ENCODE results near the gene WDR27.
A peak's percentile ranks its signal among the peaks of the same experiment; 100 is the strongest.
"Not testable (repeated sequence)": the region's sequence is repeated elsewhere in the genome, so short reads cannot be mapped to it uniquely, and the experiment has no call there.

The WDR27 gene

DNA sequence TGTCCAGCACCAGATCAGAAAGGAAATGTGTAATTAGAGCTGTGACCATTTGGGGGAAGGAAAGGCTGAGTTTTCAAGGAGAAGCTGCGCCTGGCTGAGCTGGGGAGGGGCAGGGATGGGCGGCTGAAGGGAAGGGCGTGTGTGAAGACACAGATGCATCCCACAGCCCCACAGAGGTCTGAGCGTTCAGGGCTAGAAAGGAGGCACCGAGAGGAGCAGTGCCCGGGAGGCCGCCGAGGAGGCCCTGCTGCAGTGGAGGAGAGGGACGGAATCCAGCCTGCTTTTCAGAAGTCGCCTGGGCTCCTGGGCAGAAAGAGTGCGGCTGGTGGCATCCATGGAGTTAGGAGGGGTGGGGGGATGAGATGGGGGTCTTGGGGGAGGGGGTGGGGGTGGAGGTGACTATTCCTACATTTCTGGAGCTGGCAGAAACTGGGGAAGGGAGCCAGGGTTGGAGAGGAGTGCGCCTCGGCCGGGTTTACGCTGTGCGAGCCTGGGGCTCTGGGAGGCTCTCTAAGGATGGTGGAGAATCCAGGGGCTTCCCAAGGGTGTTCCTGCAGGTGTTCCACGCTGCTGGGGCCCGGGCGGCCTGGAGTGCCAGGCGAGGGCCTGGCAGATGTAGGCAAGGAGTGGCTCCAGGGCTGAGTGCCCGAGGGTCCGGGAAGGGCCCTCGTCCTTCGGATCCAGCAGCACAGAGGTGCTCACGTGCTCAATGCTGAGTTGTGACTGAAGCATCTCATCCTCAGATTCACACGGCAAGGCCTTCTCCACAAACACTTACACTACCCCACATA is 41.8 kb downstream of the WDR27 start:
- no peak for DNase-seq

DNA sequence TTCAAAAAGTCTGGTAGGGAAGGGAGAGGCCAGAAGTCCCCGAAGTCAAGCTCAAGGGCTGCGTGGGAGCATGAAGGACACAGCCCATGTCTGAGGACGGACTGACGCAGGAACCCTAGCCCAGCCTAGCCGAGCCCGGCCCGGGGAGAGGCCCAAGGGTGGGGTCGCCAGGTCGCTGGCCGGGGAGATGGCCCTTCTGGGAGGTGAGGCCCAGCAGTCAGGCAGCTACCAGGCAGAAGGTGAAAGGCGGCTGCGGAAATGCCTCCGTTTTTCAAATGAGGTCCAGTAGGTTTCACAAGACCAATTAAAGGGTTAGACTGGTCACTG is 44.6 kb downstream of the WDR27 start:
- no peak for DNase-seq

DNA sequence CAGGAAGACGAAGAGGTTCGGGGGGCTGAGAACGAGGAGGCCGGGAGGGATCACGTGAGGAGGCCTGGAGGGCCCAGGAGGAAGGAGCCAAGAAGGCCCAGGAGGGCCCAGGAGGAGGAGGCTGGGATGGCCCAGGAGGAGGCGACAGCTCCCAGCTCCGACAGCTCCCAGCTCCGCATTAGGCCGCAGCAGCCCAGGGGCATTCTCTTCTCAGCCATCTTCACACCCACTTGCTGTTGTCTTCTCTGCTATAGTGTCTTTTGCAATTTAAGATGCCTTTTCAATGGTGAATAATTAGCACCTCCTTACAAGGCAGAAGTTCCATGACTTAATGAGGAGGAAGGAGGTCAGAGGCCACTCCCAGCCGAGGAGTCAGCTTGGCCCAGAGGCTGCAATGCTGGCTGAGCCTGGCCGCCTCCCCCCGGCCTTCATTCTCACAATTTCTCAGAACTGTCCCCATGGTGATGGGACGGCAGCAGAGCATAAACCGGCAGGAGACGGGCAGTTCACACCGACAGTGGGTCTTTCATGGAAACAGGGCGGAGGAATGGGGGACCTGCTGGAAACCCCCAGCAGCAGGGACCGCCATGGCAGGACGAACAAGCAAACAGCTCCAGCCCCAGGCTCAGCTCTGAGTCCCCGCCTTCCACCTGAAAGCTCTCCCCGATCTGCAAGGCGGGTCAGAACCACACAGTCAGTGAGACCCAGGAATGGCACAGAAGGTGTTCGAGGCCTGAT is 45.1 kb downstream of the WDR27 start:
- DNase-seq, result no peak

DNA sequence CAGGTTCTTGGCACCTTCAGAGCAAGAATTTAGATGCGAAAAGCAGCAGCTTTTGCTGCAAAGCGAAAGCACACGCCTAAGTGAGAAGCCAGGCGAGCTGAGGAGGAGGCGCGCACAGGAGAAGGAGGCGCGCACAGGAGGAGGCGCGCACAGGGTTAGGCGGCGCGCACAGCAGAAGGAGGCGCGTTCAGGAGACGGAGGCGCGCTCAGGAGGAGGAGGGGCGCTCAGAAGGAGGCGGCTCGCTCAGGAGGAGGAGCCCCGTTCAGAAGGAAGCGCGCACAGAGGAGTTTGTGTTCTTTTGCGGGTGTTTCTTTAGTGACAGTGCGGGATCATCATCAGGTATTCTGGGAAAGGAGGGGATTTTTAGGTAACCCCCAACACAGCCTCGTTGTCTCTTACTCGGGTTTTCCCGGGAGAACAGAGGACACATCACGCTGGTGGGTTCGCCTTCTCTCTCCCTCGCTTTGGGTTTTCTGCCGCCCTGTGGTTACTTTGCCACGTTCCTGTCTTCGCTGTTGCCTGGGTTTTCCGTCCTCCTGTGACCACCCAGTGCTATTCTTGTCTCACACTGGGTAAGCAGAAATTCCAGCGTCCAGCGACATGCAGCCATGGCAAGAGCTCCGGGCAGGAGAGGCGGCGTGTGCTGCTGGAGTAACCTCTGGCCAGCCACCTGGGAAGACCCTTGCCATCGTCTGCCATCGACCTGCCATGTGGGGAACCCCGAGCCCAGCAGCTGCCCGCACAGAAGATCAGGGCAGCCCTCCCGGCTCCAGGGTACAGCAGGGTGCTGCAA is 47.0 kb downstream of the WDR27 start:
- DNase-seq, result peak; percentile 71

DNA sequence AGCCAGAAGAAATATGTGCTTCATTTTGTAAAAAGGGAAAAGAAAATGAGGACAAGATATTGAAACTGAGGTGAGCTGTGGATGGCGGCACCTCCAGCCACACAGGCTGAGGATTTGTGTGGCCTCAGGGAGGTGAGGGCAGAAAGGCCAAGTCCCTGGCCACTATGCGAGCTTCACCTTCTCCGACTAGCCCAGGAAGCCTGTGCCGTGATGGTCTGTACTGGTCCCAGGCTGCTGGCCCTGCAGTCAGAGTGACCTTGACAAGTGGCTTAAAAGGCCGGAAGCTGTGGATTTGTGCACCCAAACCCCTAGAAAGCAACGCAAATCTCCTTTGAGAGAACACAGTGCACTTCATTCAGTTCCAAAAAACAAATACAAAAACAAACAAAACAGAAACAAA is 48.1 kb downstream of the WDR27 start:
- DNase-seq, result no peak

DNA sequence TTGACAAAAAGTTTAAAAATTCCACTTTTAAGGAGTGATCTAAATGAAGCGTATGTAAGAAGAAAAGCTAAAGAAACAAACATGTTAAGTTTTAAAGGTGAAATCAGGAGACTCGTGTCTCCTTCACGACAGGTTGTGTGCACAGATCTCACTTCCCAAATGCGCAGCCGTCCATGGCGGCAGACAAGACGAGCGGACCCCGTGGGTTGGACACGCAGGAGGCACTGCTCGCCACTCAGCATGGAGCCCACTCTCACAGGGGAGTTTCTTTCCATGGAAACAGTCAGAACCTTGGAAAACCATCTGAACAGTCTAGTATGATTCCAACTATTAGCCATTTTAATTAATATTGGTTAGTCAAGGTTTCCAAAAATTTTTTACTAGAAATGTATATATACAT is 48.9 kb downstream of the WDR27 start:
- DNase-seq, result no peak

DNA sequence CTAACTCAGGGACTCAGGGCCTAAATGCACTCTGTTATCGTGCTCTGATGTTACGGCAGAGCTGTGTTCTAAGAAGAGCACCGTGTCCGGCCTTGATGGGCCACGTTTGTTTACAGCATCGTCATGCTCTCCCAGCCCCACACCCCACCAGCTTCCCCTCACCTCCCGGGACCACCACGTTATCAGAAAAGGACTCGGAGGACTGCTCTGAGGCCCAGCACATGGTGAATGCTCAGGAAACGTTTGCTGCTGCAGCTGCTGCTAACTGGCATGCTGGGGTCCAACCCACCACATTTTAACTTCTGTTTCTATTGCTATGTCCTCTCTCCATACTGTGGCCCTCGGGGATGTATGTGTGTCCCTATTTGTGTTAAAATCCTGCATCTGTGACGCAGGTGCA is 50.3 kb downstream of the WDR27 start:
- DNase-seq, result no peak

DNA sequence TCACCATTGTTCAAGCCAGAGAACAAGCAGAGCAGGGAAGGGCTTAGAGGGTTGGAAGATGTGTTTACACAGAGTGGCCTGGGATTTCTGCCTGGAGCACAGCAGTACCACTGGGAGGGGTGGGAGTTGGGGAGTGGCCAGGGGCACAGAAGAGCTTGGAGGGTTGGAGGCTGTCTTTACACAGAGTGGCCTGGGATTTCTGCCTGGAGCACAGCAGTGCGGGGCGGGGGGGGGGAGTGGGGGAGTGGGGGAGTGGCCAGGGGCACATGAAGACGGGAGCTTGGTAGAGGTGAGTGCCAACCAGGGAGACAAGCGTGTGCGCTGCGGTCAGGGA is 50.9 kb downstream of the WDR27 start:
- no peak for DNase-seq

DNA sequence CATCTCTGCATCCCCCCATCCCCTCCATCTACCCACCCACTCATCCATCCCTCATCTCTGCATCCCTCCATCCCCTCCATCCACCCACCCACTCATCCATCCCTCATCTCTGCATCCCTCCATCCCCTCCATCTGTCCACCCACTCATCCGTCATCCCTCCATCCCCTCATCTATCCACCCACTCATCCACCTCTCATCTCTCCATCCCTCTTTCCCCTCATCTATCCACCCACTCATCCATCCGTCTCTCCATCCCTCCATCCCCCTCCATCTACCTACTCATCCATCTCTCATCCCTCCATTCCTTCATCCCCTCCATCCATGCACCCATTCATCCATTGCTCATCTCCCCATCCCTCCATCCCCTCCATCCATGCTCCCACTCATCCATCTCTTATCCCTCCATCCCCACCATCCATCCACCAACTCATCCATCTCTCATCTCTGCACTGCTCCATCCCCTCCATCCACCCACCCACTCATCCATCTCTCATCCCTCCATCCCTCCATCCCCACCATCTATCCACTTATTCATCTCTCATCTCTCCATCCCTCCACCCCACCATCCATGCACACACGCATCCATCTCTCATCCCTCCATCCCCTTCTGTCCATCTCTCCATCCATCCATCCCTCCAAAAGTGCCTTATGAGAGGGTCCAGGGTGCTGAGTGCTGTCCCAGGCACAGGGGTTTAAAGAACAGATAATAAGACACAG is 51.4 kb downstream of the WDR27 start:
- DNase-seq, result no peak

DNA sequence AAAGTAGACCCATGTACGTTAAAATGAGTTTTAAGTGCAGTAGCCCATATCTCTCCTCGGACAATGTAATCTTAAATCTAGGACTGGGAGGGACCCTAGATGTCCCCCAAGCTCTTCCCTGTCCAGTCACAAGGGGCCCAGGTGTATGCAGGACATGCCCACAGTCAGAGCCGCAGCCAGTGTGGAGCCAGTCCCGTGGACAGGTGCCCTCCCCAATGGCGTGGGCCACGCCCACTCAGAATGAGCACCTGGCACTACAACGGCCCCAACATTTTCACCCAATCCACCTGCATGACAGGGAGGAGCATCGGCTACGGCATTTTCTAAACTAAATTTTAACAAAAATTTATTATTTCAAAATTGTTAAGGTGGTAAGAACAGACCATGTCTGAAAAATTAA is 53.2 kb downstream of the WDR27 start:
- DNase-seq, result no peak

DNA sequence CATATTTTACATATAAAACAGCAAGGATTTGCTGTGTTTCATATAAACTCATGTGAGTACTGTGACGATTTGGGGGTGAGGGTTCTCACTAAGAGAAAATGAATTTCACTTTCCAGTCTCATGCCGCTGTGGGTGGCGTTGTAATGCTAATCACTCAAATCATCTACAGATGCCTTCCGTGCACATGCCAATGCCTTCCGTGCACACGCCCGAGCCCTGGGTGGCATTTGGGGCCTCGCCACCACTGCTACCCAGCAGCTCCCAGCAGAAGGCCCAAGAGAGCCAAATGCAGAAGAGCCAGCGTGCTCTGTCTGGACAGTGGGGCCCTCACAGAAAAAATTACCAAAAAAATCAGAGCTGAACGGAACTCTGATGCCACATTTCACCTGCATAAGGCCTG is 53.7 kb downstream of the WDR27 start:
- DNase-seq, result no peak

DNA sequence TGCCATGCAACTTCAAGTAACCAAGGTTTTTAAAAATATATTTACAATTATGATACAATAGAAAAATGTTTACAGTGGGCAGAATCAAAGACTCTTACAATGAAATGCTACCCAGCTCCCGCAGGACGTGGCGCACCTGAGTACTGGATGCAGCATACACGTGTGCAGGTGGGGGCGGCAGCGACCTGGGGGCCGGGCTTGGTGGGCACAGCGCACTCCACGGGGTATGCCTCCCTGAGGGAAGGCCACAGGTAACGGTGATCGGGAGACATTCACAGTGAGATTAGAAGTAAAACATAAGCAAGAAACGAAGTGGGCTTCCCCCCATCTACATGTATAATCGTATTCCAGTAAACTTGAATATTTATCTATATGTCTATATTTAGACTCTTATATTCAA is 54.2 kb downstream of the WDR27 start:
- no peak for DNase-seq

DNA sequence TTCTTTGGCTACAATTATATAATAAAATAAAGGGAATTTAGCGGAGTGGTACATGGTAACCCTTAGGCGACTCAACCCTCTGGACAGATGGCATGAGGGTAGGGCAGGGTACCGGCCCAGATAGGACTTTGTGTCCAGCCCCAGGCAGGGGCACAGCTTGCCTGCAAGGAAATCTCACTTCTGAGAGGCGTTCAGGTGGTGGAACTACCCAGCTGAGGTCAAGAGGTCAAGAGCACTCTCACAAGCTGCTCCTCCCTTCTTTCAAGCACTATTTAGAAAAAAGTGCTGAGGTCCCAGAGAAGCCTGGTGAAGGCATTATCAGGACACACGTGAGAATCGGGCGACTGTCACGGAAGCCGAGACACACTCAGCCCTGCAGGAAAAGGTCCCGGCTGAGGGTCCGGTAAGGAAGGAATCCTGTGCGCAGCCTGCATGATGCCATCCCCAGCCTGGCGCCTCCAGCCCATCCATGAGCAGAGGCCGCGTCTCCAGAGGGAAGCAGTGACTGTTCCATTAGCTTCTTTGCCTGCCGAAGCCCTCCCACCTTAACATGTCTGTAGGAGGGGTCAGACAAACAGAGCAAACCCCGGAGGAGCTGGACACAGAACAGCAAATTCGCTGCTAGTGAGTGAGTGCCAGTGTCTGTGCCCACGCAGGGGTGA is 54.8 kb downstream of the WDR27 start:
- no peak for DNase-seq

DNA sequence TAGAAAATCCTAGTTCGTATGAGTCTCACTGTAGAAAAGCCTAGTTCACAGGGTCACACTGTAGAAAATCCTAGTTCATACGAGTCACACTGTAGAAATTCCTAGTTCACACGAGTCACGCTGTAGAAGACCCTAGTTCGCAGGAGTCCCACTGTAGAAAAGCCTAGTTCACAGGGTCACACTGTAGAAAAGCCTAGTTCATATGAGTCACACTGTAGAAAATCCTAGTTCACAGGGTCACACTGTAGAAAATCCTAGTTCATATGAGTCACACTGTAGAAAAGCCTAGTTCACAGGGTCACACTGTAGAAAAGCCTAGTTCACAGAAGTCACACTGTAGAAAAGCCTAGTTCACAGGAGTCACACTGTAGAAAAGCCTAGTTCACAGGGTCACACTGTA is 56.4 kb downstream of the WDR27 start:
- not testable (repeated sequence) for DNase-seq

DNA sequence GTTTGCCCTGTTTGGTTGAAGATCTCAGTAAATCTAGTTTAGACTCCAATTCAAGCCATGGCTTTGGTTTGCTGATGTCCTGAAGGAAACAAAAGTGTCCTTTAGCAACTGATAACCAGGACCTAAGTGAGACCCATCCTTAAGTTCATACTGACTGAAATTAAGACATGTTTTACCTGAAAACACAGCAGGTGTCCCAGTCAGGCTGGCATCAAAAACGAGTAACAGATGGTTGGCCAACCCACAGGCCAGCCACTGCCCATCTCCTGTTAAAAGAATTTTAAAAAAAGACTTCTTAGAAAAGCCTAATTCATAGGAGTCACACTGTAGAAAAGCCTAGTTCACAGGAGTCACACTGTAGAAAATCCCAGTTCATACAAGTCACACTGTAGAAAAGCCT is 58.3 kb downstream of the WDR27 start:
- no peak for DNase-seq

DNA sequence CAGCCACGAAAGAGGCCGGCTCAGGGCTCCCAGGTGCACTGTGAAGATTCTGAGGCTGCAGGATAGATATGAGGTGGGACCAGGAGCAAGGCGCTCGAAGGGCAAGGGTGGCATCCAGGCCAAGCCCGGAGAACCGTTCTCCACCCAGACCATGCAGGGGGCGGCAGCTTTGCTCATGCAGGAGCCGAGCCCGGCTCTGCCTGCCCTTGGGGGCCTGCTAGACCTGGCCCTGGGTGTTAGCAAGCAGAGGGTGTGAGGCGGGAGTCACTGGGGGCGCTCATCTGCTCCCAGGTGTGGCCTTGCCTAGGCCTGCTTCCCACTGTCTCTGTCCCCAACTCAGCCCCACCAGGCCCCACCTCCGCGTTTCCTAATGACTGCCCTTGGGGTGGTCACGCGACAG is 59.4 kb downstream of the WDR27 start:
- DNase-seq, result no peak

DNA sequence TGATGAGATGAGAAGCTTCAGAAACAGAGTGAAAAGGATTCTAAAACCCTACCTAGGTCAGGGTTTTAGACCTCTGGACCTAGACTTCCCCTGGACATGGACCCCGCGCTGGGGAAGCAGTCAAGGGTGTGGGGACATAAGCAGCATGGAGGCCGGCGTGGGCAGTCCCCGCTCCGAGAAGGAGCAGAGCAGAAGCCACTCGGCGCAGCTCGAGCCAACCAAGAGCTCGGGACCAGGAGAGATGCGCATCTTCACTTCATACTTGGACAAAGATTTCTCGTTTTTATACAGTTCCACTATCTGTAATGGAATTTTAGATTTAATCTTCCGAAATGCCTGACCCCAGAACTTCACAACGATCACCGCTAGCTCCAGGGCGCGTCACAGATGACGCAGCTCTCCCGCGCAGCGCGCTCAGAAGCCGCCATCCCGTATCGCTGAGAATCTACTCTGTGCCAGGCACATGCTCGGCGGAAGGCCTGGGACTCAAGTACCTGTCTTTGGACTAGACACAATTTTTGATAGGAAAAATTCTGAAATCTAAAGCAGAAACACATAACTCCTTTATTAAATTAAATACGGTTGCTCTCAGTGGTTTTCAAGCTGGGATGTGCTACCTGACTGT is 60.3 kb downstream of the WDR27 start:
- no peak for DNase-seq

DNA sequence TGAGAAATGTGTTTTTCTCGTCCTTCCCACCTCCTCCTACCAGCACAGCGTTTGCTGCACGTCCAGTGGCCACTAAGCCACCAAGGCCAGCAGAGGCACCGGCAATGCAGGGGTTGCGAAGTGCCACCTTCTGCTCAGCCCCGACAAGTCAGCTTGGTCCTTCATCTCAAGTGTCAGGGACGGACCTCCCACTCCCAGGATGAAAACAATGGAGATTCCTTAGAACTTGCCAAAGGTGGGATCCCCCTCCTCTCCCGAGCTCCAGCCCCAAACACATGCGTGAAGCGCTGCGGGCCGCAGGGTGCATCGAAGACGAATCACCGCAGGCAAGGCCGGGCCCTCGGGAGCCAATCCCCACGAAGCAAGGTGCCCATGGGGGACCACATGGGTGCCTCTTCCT is 60.8 kb downstream of the WDR27 start:
- no peak for DNase-seq

DNA sequence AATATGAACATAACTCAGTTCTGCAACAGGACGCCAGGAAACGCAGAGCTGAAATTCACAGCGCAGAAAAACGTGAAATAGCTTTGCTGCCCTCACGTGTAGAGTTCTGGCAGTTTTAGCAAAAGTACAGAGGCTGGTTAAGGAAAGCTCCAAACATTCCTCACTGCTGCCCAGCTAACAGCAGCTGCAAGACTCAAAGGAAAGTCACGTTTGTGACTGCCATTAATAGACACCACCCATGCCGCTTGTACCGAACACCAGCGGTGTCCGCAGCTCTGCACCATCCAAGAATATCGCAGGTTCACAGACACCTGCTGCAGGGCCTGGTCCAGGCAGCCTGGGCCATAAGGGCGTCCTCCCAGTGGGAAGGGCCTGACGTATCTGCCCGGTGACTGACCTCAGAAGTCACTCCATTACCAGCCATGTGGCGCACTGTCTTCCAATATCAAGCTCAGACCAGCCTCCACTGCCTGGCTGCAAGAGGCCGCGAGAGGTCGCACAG is 61.4 kb downstream of the WDR27 start:
- no peak for DNase-seq

DNA sequence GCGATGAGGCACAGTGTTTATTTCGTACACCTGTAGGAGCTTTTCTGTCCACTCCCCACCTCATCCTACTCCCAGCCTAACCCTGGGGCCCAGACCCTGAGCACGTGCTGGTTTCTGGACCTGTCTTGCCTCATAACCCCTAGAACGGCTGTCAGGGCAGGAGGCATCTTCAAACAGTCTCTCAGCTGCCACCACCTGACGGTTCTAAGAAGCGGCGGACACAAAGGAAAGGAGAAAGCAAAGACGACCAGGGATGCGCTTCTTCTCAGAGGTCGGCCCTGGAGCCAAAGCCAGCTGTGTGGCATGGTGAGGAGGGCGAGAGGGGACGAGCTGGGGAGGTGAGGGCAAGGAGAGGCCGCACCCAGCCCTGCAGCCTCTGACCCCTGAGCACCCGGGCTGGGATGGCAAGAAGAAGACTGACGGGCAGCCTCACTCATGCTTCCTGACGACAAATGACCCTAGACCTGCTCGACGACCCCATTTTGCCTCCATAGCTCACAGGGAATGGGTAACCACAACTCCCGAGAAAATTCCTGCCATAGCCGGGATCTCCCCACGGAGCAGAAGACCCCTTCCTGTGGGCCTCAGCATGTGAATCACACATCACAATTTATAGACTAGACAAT is 62.1 kb downstream of the WDR27 start:
- DNase-seq, result no peak

DNA sequence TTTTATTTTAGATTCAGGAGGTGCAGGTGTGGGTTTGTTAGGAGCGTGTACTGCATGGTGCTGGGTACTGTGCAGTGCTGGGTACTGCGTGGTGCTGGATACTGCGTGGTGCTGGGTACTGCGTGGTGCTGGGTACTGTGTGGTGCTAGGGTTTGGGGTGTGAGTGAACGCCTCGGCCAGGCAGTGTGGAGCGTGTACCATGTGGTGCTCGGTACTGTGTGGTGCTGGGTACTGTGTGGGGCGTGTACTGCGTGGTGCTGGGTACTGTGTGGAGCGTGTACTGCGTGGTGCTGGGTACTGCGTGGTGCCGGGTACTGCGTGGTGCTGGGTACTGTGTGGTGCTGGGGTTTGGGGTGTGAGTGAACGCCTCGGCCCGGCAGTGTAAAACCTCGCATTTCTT is 62.9 kb downstream of the WDR27 start:
- no peak for DNase-seq

DNA sequence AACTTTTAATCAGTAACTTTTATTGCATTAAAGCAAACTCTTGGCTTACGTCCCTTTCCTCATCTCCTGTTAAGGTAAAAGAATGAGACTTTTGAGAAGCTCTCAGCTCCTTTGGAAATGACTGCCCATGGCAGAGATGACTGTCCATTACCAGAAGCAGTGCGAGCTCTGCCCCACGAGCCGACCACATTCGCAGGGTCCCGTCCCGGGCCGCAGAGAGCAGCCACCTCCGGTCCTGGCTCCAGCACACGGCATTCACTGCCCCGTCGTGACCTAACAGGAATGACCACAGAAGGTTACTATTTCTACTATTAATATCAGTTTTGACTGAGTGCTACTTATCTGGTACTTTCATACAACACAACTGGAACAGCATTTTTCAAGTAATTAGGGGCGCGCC is 63.4 kb downstream of the WDR27 start:
- no peak for DNase-seq
